GM12872 (cell line): ENCODE results near the gene FGFBP1.

Experiments
- CTCF ChIP-seq: IDR thresholded peaks from 3 replicates; pipeline ENCODE4 v1.5.1; 2011; ENCODE audit warnings: low read depth, mild to moderate bottlenecking, low read length, moderate library complexity; ENCODE audit not compliant: insufficient read depth

The FGFBP1 gene

GRCh38 chr4:15917297-15917696 lies 21.2 kb downstream of the FGFBP1 start:
- TF ChIP-seq CTCF: no peak

GRCh38 chr4:15914736-15915135 lies 23.8 kb downstream of the FGFBP1 start:
- TF ChIP-seq CTCF: no peak

- TF ChIP-seq CTCF: no peak
Measured at GRCh38 chr4:15914291-15914690, 24.2 kb downstream of the FGFBP1 start.

- TF ChIP-seq CTCF: no peak
Measured at GRCh38 chr4:15913631-15913970, 24.9 kb downstream of the FGFBP1 start.

GRCh38 chr4:15912961-15913630 lies 25.4 kb downstream of the FGFBP1 start:
- no peak for TF ChIP-seq CTCF

DNA sequence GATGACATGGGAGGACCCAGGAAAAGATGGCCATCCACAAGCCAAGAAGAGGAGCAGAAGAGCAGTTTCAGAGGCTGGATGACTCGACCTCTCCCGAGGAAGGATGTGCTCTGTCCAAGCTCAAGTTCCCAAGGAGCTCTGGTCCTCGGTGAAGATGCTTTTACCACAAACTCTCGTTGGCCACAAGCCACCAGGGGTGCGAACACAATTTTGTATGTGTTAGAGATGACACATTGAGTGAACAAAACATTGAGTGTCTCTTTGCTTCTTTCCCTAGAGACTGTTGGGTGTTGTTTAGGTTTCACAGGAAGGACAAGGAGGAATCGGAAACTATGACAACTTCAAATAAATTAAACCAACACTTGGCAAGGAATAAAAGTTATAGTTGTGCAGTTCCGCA lies 26.3 kb downstream of the FGFBP1 start:
- TF ChIP-seq CTCF: no peak

DNA sequence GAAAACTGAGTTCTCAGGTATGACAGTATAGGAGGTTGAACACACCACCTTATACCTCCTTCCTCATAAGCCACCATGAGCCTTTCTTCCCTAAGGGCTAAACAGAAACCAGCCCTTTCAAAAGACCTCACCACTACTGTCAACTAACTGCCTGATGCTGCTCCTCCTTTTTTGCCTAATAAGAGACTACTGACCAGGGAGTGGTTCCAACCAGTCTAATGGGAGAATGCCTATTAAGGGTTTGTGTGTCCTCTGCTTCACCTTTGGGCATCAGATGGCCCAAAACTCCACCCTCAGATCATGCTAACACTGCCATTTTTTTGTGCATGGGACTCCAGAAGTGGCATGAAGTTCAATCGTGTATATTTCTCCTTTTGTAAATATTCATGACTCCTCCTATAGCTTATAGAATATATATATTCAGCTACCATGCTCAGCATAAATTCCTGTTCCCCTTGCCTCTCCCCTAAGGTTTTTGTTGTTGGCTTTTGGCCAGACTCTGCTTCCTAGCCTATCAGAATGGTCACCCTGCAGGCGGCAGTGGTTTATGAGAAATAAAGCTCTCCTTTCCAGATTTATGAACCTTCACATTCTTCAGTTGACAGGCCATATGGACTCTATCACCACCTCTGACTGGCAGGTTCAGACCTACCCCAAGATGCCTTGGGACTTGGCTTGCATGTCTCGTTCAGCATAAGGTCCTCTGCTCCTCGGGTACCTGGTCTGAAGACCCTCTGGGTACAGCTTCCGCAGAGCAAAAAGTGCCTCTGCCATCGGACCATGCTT lies 28.2 kb downstream of the FGFBP1 start:
- no peak for TF ChIP-seq CTCF
